ENCODE results near the gene YJEFN3. TPM values are rescaled to one million over a fixed set of nuclear protein-coding genes. Genes with fewer than 3 reads are reported as not detected.

YJEFN3 gene
- total RNA-seq, 2 donors from 2014 or later, result 7.3 to 12.6 TPM

DNA sequence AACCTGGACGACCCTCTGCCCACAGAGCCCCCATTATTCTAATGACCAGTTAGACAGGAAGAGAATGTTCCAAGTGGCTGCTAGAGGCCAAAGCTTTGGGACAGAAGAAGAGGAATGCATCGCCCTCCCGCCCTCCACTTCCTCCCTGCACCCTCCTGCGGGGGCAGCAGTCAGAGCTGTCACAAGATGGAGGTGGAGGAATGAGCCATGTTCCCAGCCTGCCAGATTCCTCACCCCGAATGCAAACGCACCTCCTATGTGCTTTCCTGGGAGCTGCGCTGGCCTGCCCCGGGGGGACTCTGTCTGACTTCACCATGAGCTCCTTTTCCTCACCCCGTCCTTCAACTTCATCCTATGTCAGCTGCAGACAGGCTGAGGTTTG, 1.7 kb downstream of the YJEFN3 start:
- peak; percentile 79 for DNase-seq
- Histone ChIP-seq H3K9ac (ENCODE audit: extremely low read depth, low read length, poor library complexity, severe bottlenecking) (no peak overlapping the region), H3K27ac (ENCODE audit: low read depth, low read length) (no peak overlapping the region), H3K27me3 (ENCODE audit: control insufficient read depth, insufficient read depth, low read length, poor library complexity, severe bottlenecking) (no peaks in the 10 kb centered on the region), H3K4me1 (ENCODE audit: control insufficient read depth, insufficient read depth, low read length) (no peaks in the 10 kb centered on the region), H3K4me3 (ENCODE audit: low read length) (no peak overlapping the region), H3K9me3 (ENCODE audit: control insufficient read depth, low read length) (no peaks in the 10 kb centered on the region), H3K36me3 (ENCODE audit: control insufficient read depth, insufficient read depth, low read length) (peaks cover 20% of the 10 kb centered on the region)
- peaks cover 30% of the 10 kb centered on the region for H3K36me3 Mint-ChIP-seq (ENCODE audit: low read depth)
- TF ChIP-seq CTCF (conservative IDR thresholded peaks at IDR 0.05), result no peak
- H3K27ac Mint-ChIP-seq, result no peak overlapping the region
- H3K4me1 Mint-ChIP-seq, result no peaks in the 10 kb centered on the region
- 66 to 69% methylated on average over 6 to 9 of the region's 9 CpGs for WGBS, 2 experiments (ENCODE audit: insufficient coverage in 1 of 2, insufficient read length in 1 of 2)
- H3K9me3 Mint-ChIP-seq, result no peaks in the 10 kb centered on the region
- H3K27me3 Mint-ChIP-seq (ENCODE audit: insufficient read depth), result peaks cover 10% of the 10 kb centered on the region
- H3K4me3 Mint-ChIP-seq, result no peak overlapping the region

GRCh38 chr19:19530889-19531288, 2.2 kb downstream of the YJEFN3 start:
- H3K36me3 Mint-ChIP-seq (ENCODE audit: low read depth), result peaks cover 30% of the 10 kb centered on the region
- H3K9me3 ChIP-seq (ENCODE audit: control insufficient read depth, low read length), result no peaks in the 10 kb centered on the region
- no peak overlapping the region for H3K27ac Mint-ChIP-seq

DNA sequence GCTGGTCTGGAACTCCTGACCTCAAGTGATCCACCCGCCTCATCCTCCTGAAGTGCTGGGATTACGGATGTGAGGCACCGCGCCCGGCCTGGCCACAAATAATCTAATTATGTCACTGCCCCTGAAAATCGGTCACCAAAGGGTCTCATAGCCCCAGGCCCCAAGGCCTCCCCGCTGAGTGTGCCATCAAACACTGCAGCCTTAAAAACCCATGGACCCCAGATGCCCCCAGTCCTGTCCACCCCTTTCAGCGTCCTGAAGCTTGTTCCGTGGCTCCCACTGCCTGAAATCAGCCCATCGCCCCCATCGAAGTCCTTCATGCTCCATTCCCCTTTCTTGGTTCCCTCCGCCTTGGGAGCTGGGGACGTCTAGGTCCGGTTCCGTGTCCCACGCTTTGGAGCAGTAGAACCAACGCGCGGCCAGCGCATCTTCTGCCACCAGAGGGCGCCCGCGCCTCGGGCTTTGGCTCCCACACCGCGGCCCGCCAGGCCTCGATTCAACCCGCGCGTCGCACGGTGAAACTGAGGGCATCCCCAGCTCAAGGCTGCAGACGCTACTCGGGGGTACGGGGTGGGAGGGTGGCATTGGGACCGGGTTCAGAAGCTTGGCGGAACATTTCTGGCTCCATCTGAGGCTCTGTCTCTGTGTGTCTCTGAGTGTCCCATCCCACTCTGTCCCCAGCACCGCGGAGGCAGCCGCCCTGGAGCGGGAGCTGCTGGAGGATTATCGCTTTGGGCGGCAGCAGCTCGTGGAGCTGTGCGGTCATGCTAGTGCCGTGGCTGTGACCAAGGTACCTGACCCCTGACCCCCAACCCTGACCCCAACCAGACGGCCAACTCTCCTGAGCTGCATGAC, 3.5 kb downstream of the YJEFN3 start:
- peak overlapping the region; percentile 15 for H3K27ac Mint-ChIP-seq
- H3K4me1 ChIP-seq (ENCODE audit: control insufficient read depth, insufficient read depth, low read length), result no peaks in the 10 kb centered on the region
- peaks cover 21% of the 10 kb centered on the region for H3K27me3 Mint-ChIP-seq (ENCODE audit: insufficient read depth)
- H3K4me3 ChIP-seq (ENCODE audit: low read length), result no peak overlapping the region
- peaks cover 16% of the 10 kb centered on the region for H3K36me3 ChIP-seq (ENCODE audit: control insufficient read depth, insufficient read depth, low read length)
- H3K4me1 Mint-ChIP-seq, result no peaks in the 10 kb centered on the region
- H3K9me3 Mint-ChIP-seq, result no peaks in the 10 kb centered on the region
- H3K27me3 ChIP-seq (ENCODE audit: control insufficient read depth, insufficient read depth, low read length, poor library complexity, severe bottlenecking), result no peaks in the 10 kb centered on the region
- H3K9me3 ChIP-seq (ENCODE audit: control insufficient read depth, low read length), result no peaks in the 10 kb centered on the region
- TF ChIP-seq CTCF (conservative IDR thresholded peaks at IDR 0.05), result peak; percentile 99
- peaks cover 22% of the 10 kb centered on the region for H3K36me3 Mint-ChIP-seq (ENCODE audit: low read depth)
- no peak overlapping the region for H3K4me3 Mint-ChIP-seq
- DNase-seq, result peak; percentile 94
- no peak overlapping the region for H3K9ac ChIP-seq (ENCODE audit: extremely low read depth, low read length, poor library complexity, severe bottlenecking)
- no peak overlapping the region for H3K27ac ChIP-seq (ENCODE audit: low read depth, low read length)
- 46 to 50% methylated on average over 29 to 48 of the region's 48 CpGs for WGBS, 2 experiments (ENCODE audit: insufficient coverage in 1 of 2, insufficient read length in 1 of 2)

More at GRCh38 chr19:19530889-19531288, 2.2 kb downstream of the YJEFN3 start:
- Histone ChIP-seq H3K9ac (ENCODE audit: extremely low read depth, low read length, poor library complexity, severe bottlenecking) (no peak overlapping the region), H3K4me1 (ENCODE audit: control insufficient read depth, insufficient read depth, low read length) (no peaks in the 10 kb centered on the region), H3K36me3 (ENCODE audit: control insufficient read depth, insufficient read depth, low read length) (peaks cover 18% of the 10 kb centered on the region), H3K27me3 (ENCODE audit: control insufficient read depth, insufficient read depth, low read length, poor library complexity, severe bottlenecking) (no peaks in the 10 kb centered on the region), H3K27ac (ENCODE audit: low read depth, low read length) (no peak overlapping the region), H3K4me3 (ENCODE audit: low read length) (no peak overlapping the region)
- Mint-ChIP-seq H3K9me3 (no peaks in the 10 kb centered on the region), H3K4me3 (no peak overlapping the region), H3K4me1 (no peaks in the 10 kb centered on the region), H3K27me3 (ENCODE audit: insufficient read depth) (peaks cover 10% of the 10 kb centered on the region)
- no peak for TF ChIP-seq CTCF (conservative IDR thresholded peaks at IDR 0.05)
- no peak for DNase-seq
- 87 to 92% methylated on average over 4 of the region's 4 CpGs for WGBS, 2 experiments (ENCODE audit: insufficient coverage in 1 of 2, insufficient read length in 1 of 2)

Data from endodermal cell (in vitro differentiated cells).